Measurements from ENCODE around the gene PTDSS2. TPM values are rescaled to one million over a fixed set of nuclear protein-coding genes. Genes with fewer than 3 reads are reported as not detected.

Gene PTDSS2
- total and polyA plus RNA-seq, 3 experiments from 2014 or later: 11.5 to 28.4 (median 26.2) TPM

DNA sequence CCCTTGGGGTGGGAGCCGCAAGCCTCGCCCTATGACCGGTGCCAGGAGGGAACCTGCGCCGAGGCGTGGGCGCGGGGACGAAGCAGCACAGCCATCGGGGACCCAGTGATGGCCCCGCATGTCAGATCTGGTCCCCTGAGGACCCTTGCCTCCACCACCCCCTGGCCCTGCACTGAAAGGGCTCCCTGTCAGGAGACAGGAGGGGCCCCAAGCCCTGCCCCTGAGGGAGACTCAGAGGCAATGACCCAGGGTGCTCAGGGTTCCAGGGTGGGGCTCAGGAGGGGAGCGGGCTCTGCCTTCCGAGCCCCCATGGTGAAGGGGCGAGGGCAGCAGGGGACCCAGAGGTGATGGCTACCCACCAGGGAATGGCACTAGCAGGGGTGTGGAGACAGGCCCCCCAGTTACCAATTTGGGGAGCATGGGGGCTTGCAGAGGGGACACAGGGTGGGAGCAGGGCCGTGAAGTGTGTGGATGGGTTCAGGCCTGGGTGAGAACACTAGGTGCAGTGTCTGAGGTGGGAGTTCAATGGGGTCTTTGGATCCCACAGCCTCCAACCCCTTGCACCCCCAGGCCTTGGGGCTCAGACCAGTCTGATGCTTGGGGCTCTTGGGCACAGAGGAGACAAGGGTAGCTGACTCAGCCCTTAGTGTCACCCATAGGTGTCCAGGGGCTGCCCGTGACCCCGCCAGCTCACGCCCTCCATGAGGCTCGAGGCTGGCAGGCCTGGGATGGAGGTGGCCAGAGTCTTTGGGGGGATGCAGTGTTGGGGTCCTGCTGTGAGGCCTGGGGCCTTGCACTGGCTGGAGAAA lies 87.7 kb downstream of the PTDSS2 start:
- Histone ChIP-seq H3K9me3 (ENCODE audit: low read length) (no peaks in the 10 kb centered on the region), H3K36me3 (ENCODE audit: insufficient read depth, low read length) (no peaks in the 10 kb centered on the region), H3K27me3 (ENCODE audit: insufficient read depth, low read length, poor library complexity, severe bottlenecking) (no peaks in the 10 kb centered on the region), H3K27ac (ENCODE audit: low read depth, low read length) (peak overlapping the region; percentile 86), H3K4me1 (ENCODE audit: insufficient read depth, low read length) (peaks cover 37% of the 10 kb centered on the region), H3K4me3 (ENCODE audit: low read length) (peak overlapping the region; percentile 50)
- Mint-ChIP-seq H3K36me3 (peaks cover 0 to 7% (median 0%) of the 10 kb centered on the region in 3 donors), H3K4me3 (peak overlapping the region; percentile 55 to 98 (median 75)), H3K27ac (peak overlapping the region; percentile 79 to 100 (median 92)), H3K27me3 (peaks cover 0 to 4% of the 10 kb centered on the region in 2 donors), H3K9me3 (no peaks in the 10 kb centered on the region), H3K4me1 (peaks cover 3 to 29% (median 11%) of the 10 kb centered on the region in 3 donors)
- no peak for DNase-seq
- ChIA-PET POLR2A (interaction anchor here (2.8 kb wide), 1 partner anchor 38 kb away, joined by 16 read pairs; the partner anchor contains the start of gene PHRF1), CTCF (interaction anchor here (1.1 to 1.3 kb wide), 3 partner anchors 17 to 329 kb away, joined by 3 read pairs; no protein-coding TSS in a partner anchor)

GRCh38 chr11:538431-539051 lies 88.5 kb downstream of the PTDSS2 start:
- peaks cover 36% of the 10 kb centered on the region for H3K4me1 ChIP-seq (ENCODE audit: insufficient read depth, low read length)
- H3K27me3 ChIP-seq (ENCODE audit: insufficient read depth, low read length, poor library complexity, severe bottlenecking): no peaks in the 10 kb centered on the region
- no peaks in the 10 kb centered on the region for H3K9me3 ChIP-seq (ENCODE audit: low read length)
- CTCF ChIA-PET: interaction anchor here (1.1 to 1.3 kb wide), 3 partner anchors 16 to 329 kb away, joined by 3 read pairs; no protein-coding TSS in a partner anchor
- H3K27ac ChIP-seq (ENCODE audit: low read depth, low read length): no peak overlapping the region
- peaks cover 0 to 4% of the 10 kb centered on the region in 2 donors for H3K27me3 Mint-ChIP-seq
- no peaks in the 10 kb centered on the region for H3K36me3 ChIP-seq (ENCODE audit: insufficient read depth, low read length)
- H3K4me3 Mint-ChIP-seq: peak overlapping the region; percentile 9 to 98 (median 44)
- POLR2A ChIA-PET: interaction anchor here (0.8 kb wide), 1 partner anchor 15 kb away, joined by 3 read pairs; no protein-coding TSS in a partner anchor
- DNase-seq: no peak
- H3K9me3 Mint-ChIP-seq: no peaks in the 10 kb centered on the region
- no peak overlapping the region for H3K4me3 ChIP-seq (ENCODE audit: low read length)
- H3K27ac Mint-ChIP-seq: peak overlapping the region in 6 of 8 donors; percentile 84 to 100 (median 92)
- peaks cover 0 to 7% (median 0%) of the 10 kb centered on the region in 3 donors for H3K36me3 Mint-ChIP-seq
- peaks cover 3 to 29% (median 11%) of the 10 kb centered on the region in 3 donors for H3K4me1 Mint-ChIP-seq

- Mint-ChIP-seq H3K4me3 (no peak overlapping the region), H3K36me3 (peaks cover 0 to 4% (median 0%) of the 10 kb centered on the region in 3 donors), H3K9me3 (no peaks in the 10 kb centered on the region), H3K27me3 (peaks cover 0 to 4% of the 10 kb centered on the region in 2 donors), H3K4me1 (peaks cover 3 to 25% (median 11%) of the 10 kb centered on the region in 3 donors), H3K27ac (no peak overlapping the region)
- peak in 1 of 5 donors; percentile 47 for DNase-seq
- ChIA-PET POLR2A (no interaction called here), CTCF (interaction anchor here (0.8 to 1.1 kb wide), 2 partner anchors 14 to 15 kb away, joined by 3 read pairs; no protein-coding TSS in a partner anchor)
- no peaks in the 10 kb centered on the region for H3K9me3 ChIP-seq (ENCODE audit: low read length)
- H3K4me1 ChIP-seq (ENCODE audit: insufficient read depth, low read length): peaks cover 24% of the 10 kb centered on the region
- no peaks in the 10 kb centered on the region for H3K27me3 ChIP-seq (ENCODE audit: insufficient read depth, low read length, poor library complexity, severe bottlenecking)
- no peak overlapping the region for H3K27ac ChIP-seq (ENCODE audit: low read depth, low read length)
- no peak overlapping the region for H3K4me3 ChIP-seq (ENCODE audit: low read length)
- no peaks in the 10 kb centered on the region for H3K36me3 ChIP-seq (ENCODE audit: insufficient read depth, low read length)
Measured at GRCh38 chr11:539971-540481, 89.9 kb downstream of the PTDSS2 start.

Other genes with a start within 250 kb of the PTDSS2 start
- 10 to 100 TPM; 36.1 to 38.5 TPM for gene BET1L, start 242.9 kb upstream of the PTDSS2 start, total RNA-seq
- gene BET1L, start 242.9 kb upstream of the PTDSS2 start, polyA plus RNA-seq: 60.4 TPM
- 100 to 1,000 TPM; 137 to 139 TPM for gene RIC8A, start 242.6 kb upstream of the PTDSS2 start, total RNA-seq
- gene RIC8A, start 242.6 kb upstream of the PTDSS2 start, polyA plus RNA-seq: 103 TPM
- gene SIRT3, start 213.9 kb upstream of the PTDSS2 start, total RNA-seq: 10 to 100 TPM; 13.6 to 14.8 TPM
- gene SIRT3, start 213.9 kb upstream of the PTDSS2 start, polyA plus RNA-seq: 12.2 TPM
- 100 to 1,000 TPM; 235 to 237 TPM for gene PSMD13, start 213.3 kb upstream of the PTDSS2 start, total RNA-seq
- 218 TPM for gene PSMD13, start 213.3 kb upstream of the PTDSS2 start, polyA plus RNA-seq
- 1 to 10 TPM; 3.5 to 3.6 TPM for gene NLRP6, start 171.9 kb upstream of the PTDSS2 start, total RNA-seq
- gene NLRP6, start 171.9 kb upstream of the PTDSS2 start, polyA plus RNA-seq: 11.7 TPM
- 10 to 100 TPM; 81.0 to 81.2 TPM for gene PGGHG, start 161.2 kb upstream of the PTDSS2 start, total RNA-seq
- 9.8 TPM for gene PGGHG, start 161.2 kb upstream of the PTDSS2 start, polyA plus RNA-seq
- gene IFITM5, start 150.8 kb upstream of the PTDSS2 start, total RNA-seq: not detected
- not detected for gene IFITM5, start 150.8 kb upstream of the PTDSS2 start, polyA plus RNA-seq
- gene IFITM2, start 142.5 kb upstream of the PTDSS2 start, total RNA-seq: 100 to 1,000 TPM; 132 to 142 TPM
- gene IFITM2, start 142.5 kb upstream of the PTDSS2 start, polyA plus RNA-seq: 3,074 TPM
- gene IFITM1, start 136.2 kb upstream of the PTDSS2 start, total RNA-seq: 10 to 100 TPM; 70.7 to 75.9 TPM
- gene IFITM1, start 136.2 kb upstream of the PTDSS2 start, polyA plus RNA-seq: 2,153 TPM
- gene IFITM3, start 129.4 kb upstream of the PTDSS2 start, total RNA-seq: 10 to 100 TPM; 20.6 to 21.0 TPM
- gene IFITM3, start 129.4 kb upstream of the PTDSS2 start, polyA plus RNA-seq: 12.0 TPM
- gene B4GALNT4, start 80.8 kb upstream of the PTDSS2 start, total RNA-seq: under 1 TPM; 0.47 to 0.81 TPM
- 0.31 TPM for gene B4GALNT4, start 80.8 kb upstream of the PTDSS2 start, polyA plus RNA-seq
- not detected for gene PKP3, start 56.1 kb upstream of the PTDSS2 start, total RNA-seq
- gene PKP3, start 56.1 kb upstream of the PTDSS2 start, polyA plus RNA-seq: 1.1 TPM
- gene SIGIRR, start 35.3 kb upstream of the PTDSS2 start, total RNA-seq: 10 to 100 TPM; 54.2 to 59.4 TPM
- gene SIGIRR, start 35.3 kb upstream of the PTDSS2 start, polyA plus RNA-seq: 267 TPM
- gene ANO9, start 8.3 kb upstream of the PTDSS2 start, total RNA-seq: 10 to 100 TPM; 25.3 to 26.4 TPM
- gene ANO9, start 8.3 kb upstream of the PTDSS2 start, polyA plus RNA-seq: 12.2 TPM
- 100 to 1,000 TPM; 118 to 125 TPM for gene RNH1, start 57.0 kb downstream of the PTDSS2 start, total RNA-seq
- 183 TPM for gene RNH1, start 57.0 kb downstream of the PTDSS2 start, polyA plus RNA-seq
- 10 to 100 TPM; 86.9 to 91.5 TPM for gene HRAS, start 85.3 kb downstream of the PTDSS2 start, total RNA-seq
- gene HRAS, start 85.3 kb downstream of the PTDSS2 start, polyA plus RNA-seq: 22.5 TPM
- 1 to 10 TPM; 1.8 to 2.1 TPM for gene LRRC56, start 87.2 kb downstream of the PTDSS2 start, total RNA-seq
- 0.81 TPM for gene LRRC56, start 87.2 kb downstream of the PTDSS2 start, polyA plus RNA-seq
- 1 to 10 TPM; 1.2 to 2.4 TPM for gene LMNTD2, start 110.5 kb downstream of the PTDSS2 start, total RNA-seq
- 1.1 TPM for gene LMNTD2, start 110.5 kb downstream of the PTDSS2 start, polyA plus RNA-seq
- 10 to 100 TPM; 20.4 to 20.7 TPM for gene RASSF7, start 110.7 kb downstream of the PTDSS2 start, total RNA-seq
- 39.7 TPM for gene RASSF7, start 110.7 kb downstream of the PTDSS2 start, polyA plus RNA-seq
- gene PHRF1, start 126.2 kb downstream of the PTDSS2 start, total RNA-seq: 10 to 100 TPM; 47.3 to 49.8 TPM
- gene PHRF1, start 126.2 kb downstream of the PTDSS2 start, polyA plus RNA-seq: 17.7 TPM
- 10 to 100 TPM; 16.4 to 18.0 TPM for gene IRF7, start 165.7 kb downstream of the PTDSS2 start, total RNA-seq
- 38.6 TPM for gene IRF7, start 165.7 kb downstream of the PTDSS2 start, polyA plus RNA-seq
- gene CDHR5, start 174.7 kb downstream of the PTDSS2 start, total RNA-seq: not detected
- gene CDHR5, start 174.7 kb downstream of the PTDSS2 start, polyA plus RNA-seq: not detected
- gene SCT, start 176.9 kb downstream of the PTDSS2 start, total RNA-seq: not detected
- gene SCT, start 176.9 kb downstream of the PTDSS2 start, polyA plus RNA-seq: not detected
- under 1 TPM; 0.22 to 0.31 TPM for gene DRD4, start 187.0 kb downstream of the PTDSS2 start, total RNA-seq
- not detected for gene DRD4, start 187.0 kb downstream of the PTDSS2 start, polyA plus RNA-seq
- 10 to 100 TPM; 52.1 to 54.6 TPM for gene DEAF1, start 244.9 kb downstream of the PTDSS2 start, total RNA-seq
- gene DEAF1, start 244.9 kb downstream of the PTDSS2 start, polyA plus RNA-seq: 36.3 TPM
- gene TMEM80, start 245.5 kb downstream of the PTDSS2 start, total RNA-seq: 10 to 100 TPM; 10.3 to 13.4 TPM
- gene TMEM80, start 245.5 kb downstream of the PTDSS2 start, polyA plus RNA-seq: 27.8 TPM